ENCODE results near the gene JMJD8. TPM values are rescaled to one million over a fixed set of nuclear protein-coding genes. Genes with fewer than 3 reads are reported as not detected.
A peak's percentile ranks its signal among the peaks of the same experiment; 100 is the strongest.

JMJD8 gene
- total RNA-seq, 1 donor, result 42.8 TPM

DNA sequence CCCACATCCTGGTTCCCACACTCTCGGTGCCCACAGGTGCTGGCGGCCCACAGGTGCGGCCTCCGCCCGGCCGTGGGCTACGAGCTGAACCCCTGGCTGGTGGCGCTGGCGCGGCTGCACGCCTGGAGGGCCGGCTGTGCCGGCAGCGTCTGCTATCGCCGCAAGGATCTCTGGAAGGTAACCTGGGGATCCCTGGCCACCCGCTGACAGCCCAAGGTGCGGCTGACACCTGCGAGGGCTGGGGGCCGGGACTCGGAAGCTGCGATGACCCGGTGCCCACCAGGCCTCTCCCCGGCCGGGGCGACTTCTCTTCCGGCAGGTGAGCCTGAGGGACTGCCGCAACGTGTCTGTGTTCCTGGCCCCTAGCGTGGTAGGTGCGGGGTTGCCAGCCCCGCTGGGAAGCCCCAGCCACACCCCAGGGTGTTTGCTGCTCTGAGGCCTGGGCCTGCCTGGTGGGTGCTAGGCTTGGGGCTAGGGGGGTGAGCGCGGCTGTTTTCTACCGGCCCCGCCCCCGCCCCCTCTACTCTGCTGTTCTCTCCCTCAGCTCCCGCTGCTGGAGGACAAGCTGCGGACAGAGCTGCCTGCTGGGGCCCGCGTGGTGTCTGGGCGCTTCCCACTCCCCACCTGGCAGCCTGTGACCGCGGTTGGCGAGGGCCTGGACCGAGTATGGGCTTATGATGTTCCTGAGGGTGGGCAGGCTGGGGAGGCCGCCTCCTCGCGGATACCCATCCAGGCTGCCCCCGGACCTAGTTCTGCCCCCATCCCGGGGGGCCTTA lies 37.8 kb upstream of the JMJD8 start:
- peak overlapping the region; percentile 76 for H3K4me3 ChIP-seq (ENCODE audit: low read depth, low read length)
- no peak for DNase-seq (ENCODE audit: low read depth)
- TF ChIP-seq, protein P1, sequence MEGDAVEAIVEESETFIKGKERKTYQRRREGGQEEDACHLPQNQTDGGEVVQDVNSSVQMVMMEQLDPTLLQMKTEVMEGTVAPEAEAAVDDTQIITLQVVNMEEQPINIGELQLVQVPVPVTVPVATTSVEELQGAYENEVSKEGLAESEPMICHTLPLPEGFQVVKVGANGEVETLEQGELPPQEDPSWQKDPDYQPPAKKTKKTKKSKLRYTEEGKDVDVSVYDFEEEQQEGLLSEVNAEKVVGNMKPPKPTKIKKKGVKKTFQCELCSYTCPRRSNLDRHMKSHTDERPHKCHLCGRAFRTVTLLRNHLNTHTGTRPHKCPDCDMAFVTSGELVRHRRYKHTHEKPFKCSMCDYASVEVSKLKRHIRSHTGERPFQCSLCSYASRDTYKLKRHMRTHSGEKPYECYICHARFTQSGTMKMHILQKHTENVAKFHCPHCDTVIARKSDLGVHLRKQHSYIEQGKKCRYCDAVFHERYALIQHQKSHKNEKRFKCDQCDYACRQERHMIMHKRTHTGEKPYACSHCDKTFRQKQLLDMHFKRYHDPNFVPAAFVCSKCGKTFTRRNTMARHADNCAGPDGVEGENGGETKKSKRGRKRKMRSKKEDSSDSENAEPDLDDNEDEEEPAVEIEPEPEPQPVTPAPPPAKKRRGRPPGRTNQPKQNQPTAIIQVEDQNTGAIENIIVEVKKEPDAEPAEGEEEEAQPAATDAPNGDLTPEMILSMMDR (IDR thresholded peaks at IDR 0.05; ENCODE audit: insufficient read depth, low read length), result no peak

DNA sequence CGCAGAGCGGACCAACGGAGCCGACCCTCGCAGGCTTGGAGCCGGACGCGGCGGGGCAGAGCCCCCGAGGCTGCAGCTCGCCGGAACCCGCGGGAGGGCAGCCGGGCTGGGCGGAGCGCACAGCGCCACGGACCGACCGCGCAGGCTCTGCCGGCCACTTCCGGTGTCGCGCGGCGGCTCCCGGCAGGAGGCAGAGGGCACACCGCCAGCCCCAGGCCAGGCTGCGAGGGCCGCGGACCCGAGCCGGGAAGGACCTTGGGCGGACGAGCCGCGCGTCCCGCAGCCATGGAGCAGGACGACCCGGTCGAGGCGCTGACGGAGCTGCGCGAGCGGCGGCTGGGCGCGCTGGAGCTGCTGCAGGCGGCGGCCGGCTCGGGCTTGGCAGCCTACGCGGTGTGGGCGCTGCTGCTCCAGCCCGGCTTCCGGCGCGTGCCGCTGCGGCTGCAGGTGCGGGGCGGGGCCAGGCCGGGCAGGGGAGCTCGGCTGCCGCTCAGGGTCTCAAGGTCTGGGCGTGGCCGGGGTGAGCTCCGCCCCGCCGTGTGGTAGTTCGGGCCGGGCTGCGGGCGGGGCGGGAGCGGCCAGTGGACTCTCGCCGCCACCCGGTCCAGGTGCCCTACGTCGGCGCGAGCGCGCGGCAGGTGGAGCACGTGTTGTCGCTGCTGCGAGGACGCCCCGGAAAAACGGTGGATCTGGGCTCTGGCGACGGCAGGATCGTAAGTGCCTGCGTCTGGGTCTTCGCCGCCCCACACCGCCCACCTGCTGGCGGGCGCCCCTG lies 37.0 kb upstream of the JMJD8 start, which contains the start of gene ANTKMT:
Gene ANTKMT, plus strand, starts transcription at position 157 of the 775 bp plus-strand sequence. Its CDS starts 129 bp downstream, at position 286.
- TF ChIP-seq, protein P1 (IDR thresholded peaks at IDR 0.05; ENCODE audit: insufficient read depth, low read length), result no peak
- peak; percentile 65 for DNase-seq (ENCODE audit: low read depth)

DNA sequence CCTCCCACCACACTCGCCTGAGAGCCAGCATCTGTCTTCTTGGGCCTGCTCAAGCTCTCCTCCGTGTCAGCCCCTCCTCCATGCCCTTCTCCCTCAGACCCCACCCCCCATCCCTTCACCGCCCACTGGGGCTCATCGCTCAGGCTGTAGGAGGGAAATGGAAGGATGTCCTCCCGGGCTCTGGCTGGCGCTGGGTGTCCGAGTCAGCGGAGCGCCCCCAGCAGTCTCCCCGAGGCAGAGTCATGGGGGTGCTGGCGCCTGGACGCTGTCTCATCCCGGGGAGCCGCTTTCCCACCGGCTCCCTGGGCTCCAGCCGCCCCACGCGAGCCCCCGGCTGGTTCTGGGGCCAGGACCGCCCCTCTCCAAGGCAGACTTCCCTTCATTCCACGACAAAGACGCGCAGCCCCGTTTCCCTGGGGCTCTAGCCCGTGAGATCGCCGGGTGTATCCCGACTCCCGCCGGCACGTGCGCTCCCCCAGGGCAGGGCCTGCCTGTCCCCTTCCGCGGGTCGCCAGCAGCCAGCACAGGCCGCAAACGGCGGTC lies 36.4 kb upstream of the JMJD8 start:
- H3K4me3 ChIP-seq (ENCODE audit: low read depth, low read length), result peak overlapping the region; percentile 76
- peak; percentile 62 for DNase-seq (ENCODE audit: low read depth)
- TF ChIP-seq, protein P1 (IDR thresholded peaks at IDR 0.05; ENCODE audit: insufficient read depth, low read length), result peak; percentile 34

More for the DNA sequence above, 37.0 kb upstream of the JMJD8 start, which contains the start of gene ANTKMT:
- peak within 1 kb of the TSS; percentile 76 for H3K4me3 ChIP-seq (ENCODE audit: low read depth, low read length)

DNA sequence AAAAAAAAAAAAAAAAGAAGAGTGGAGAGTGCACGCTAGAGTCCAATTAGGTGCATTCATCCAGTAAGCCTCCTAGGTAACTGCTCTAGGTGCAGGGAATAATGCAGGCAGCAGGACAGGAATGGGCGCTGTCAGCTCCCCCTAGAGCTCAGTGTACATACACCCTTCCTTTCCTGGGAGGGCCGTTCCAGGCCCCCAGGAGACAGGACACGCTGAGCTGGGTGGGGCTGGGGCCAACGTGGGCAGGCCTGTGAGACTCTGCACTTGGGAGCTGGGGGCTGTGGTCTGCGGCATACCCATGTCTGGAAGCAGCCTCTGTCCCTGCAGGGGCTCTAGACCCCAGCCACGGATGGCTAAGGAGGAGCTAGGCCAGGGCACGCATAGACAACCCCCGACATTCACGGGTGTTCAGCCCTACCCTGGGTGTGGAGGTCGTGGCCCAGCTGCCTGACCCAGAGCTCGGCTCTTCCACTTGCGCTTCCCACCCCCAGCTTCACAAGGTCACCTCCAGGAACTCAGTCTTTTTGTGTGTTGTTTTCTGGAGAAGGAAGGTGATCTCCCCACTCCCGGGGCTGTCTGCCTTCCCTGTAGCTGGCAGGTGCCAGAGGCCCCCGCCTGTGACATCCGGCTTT lies 35.8 kb upstream of the JMJD8 start:
- DNase-seq (ENCODE audit: low read depth), result no peak
- TF ChIP-seq, protein P1 (IDR thresholded peaks at IDR 0.05; ENCODE audit: insufficient read depth, low read length), result peak; percentile 32
- peak overlapping the region; percentile 76 for H3K4me3 ChIP-seq (ENCODE audit: low read depth, low read length)

DNA sequence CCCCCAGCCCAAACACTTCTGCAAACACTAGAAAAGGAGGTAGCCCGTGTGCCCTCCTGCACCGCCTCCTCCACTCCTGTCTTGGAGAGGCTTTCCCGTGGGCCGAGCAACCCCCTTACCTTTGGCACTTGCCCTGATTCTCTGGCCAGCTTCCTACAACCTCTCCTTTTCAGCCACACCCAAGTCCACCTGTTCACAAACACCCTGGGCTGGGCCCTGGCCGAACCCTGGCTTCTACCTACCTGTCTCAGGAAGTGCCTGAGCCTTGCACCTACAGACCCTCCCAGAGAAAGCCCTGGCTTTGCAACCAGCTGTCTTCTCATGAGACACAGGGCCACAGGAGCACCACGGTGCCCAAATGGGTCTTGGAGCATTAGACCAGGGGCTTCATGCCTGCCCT lies 34.8 kb upstream of the JMJD8 start:
- DNase-seq (ENCODE audit: low read depth), result no peak
- TF ChIP-seq, protein P1 (IDR thresholded peaks at IDR 0.05; ENCODE audit: insufficient read depth, low read length), result no peak
- no peak overlapping the region for H3K4me3 ChIP-seq (ENCODE audit: low read depth, low read length)

DNA sequence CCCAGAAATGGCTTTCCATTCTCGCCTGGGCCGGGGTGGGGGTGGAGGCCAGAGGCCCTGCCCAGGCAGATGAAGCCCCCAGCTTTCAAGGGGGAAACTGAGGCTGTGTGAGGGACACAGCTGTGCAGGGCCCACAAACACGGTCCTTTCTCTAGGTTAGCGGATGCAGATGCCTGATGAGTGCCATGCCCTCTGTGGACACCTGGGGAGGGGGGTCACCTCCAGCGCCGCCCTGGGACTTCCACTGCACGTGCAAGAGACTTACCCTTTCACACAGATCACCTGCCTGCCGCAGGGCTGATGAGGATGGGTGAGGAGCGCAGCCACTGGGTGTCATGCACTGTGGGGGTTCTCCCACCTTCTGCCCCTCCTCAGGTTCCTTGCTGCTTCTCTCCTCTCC lies 34.3 kb upstream of the JMJD8 start:
- no peak for DNase-seq (ENCODE audit: low read depth)
- no peak overlapping the region for H3K4me3 ChIP-seq (ENCODE audit: low read depth, low read length)
- TF ChIP-seq, protein P1 (IDR thresholded peaks at IDR 0.05; ENCODE audit: insufficient read depth, low read length), result no peak
